Kidney (tissue), 14 donors: ENCODE results near the gene MED23. TPM values are rescaled to one million over a fixed set of nuclear protein-coding genes. Genes with fewer than 3 reads are reported as not detected.

Experiments used
- DNase-seq, 5 donors: peaks; one replicate each; pipeline ENCODE4 v3.0.0-alpha.2; 2013 to 2020
- FAIRE-seq: peaks from 2 replicates; lab custom pipeline; 2012; peaks lifted over from hg19 to GRCh38; lab: Jason Lieb, UNC
- H3K27ac ChIP-seq, 2 donors: one replicate each; pipeline ENCODE4 v1.7.0; 2013; ENCODE audit warnings: low read depth in 2 of 2, low read length in 2 of 2, inconsistent platforms in 1 of 2
- H3K27me3 ChIP-seq: one replicate; pipeline ENCODE4 v1.7.1; 2013; ENCODE audit warnings: low read length, inconsistent platforms; ENCODE audit not compliant: control insufficient read depth, insufficient read depth
- H3K36me3 ChIP-seq, 3 donors: one replicate each; pipeline versions ENCODE4 v1.7.0 to v1.7.1; 2013; ENCODE audit warnings: low read length in 3 of 3, control low read depth in 1 of 3, inconsistent platforms in 1 of 3; ENCODE audit not compliant: insufficient read depth in 3 of 3, control insufficient read depth in 2 of 3
- H3K4me1 ChIP-seq, 3 donors: one replicate each; pipeline versions ENCODE4 v1.7.0 to v1.7.1; 2013; ENCODE audit warnings: low read length in 3 of 3, inconsistent platforms in 1 of 3, low read depth in 1 of 3; ENCODE audit not compliant: control insufficient read depth in 2 of 3, insufficient read depth in 2 of 3
- H3K4me3 ChIP-seq, 3 donors: one replicate each; pipeline versions ENCODE4 v1.7.0 to v1.8.1; 2013; ENCODE audit warnings: low read length in 3 of 3, control low read depth in 1 of 3, inconsistent platforms in 1 of 3
- H3K9ac ChIP-seq, 3 donors: one replicate each; pipeline versions ENCODE4 v1.7.0 to v1.7.1; 2013; ENCODE audit warnings: low read length in 3 of 3, control low read depth in 1 of 3, inconsistent platforms in 1 of 3
- H3K9me3 ChIP-seq, 3 donors: one replicate each; pipeline versions ENCODE4 v1.7.0 to v1.7.1; 2013; ENCODE audit warnings: low read length in 3 of 3, control low read depth in 1 of 3, inconsistent platforms in 1 of 3; ENCODE audit not compliant: control insufficient read depth in 2 of 3, insufficient read depth in 1 of 3
- CTCF ChIP-seq: IDR thresholded peaks from 3 replicates; pipeline ENCODE4 v1.5.1; 2012; ENCODE audit warnings: mild to moderate bottlenecking, moderate library complexity, borderline replicate concordance; ENCODE audit not compliant: insufficient read depth; ENCODE audit errors: extremely low read depth
- intact Hi-C: fragments of 100-400 bp; cut with DNase I; formaldehyde crosslinking; loops from one replicate; pipeline ENCODE4 v1.11.1; 2022
- polyA plus RNA-seq: library from polyadenylated mRNA; stranded (reverse); fragments of 350-450 nt; fragmentation: Illumina TruSeq; extraction: RNeasy Lipid Tissue Mini Kit (QIAGEN cat#74804); gene quantifications from one replicate; pipeline ENCODE4 v1.2.3, GENCODE V29; 2014; ENCODE audit warnings: low read depth, low replicate concordance; ENCODE audit not compliant: insufficient read depth
- total RNA-seq: library from RNA; stranded (reverse); fragmentation: NEBNext Ultra II Directional; extraction: Animal tissue kit (Norgen Biotek cat#: 25700); gene quantifications from one replicate; pipeline ENCODE4 v1.2.1, GENCODE V29; 2021
- donor health status: control.
- donor health status: control.
- donor health status: control.
- donor health status: control.
- donor health status: control.
- donor health status: DM: yes; HTN: yes; CAD: no.
- donor health status: Normal renal cell carcinoma (clear cell type).

Gene MED23
- total and polyA plus RNA-seq, 2 donors from 2014 or later: 7.7 to 27.4 TPM

- H3K9me3 ChIP-seq: no peaks in the 10 kb centered on the region
- FAIRE-seq (no peak), DNase-seq (no peak)
- no peak for TF ChIP-seq CTCF
- no peak overlapping the region for H3K4me3 ChIP-seq
- H3K4me1 ChIP-seq: no peaks in the 10 kb centered on the region
- intact Hi-C loops: no loop called here
- no peak overlapping the region for H3K27ac ChIP-seq
- no peak overlapping the region for H3K9ac ChIP-seq
- no peaks in the 10 kb centered on the region for H3K36me3 ChIP-seq
- no peaks in the 10 kb centered on the region for H3K27me3 ChIP-seq
Measured at GRCh38 chr6:131565056-131565455, 63.0 kb downstream of the MED23 start.

- Histone ChIP-seq H3K27ac (no peak overlapping the region), H3K4me1 (no peaks in the 10 kb centered on the region), H3K9me3 (no peaks in the 10 kb centered on the region), H3K9ac (no peak overlapping the region), H3K4me3 (no peak overlapping the region), H3K36me3 (no peaks in the 10 kb centered on the region), H3K27me3 (no peaks in the 10 kb centered on the region)
- intact Hi-C loops: no loop called here
- no peak for TF ChIP-seq CTCF
- FAIRE-seq (no peak), DNase-seq (no peak)
Measured at GRCh38 chr6:131561925-131562707, 65.9 kb downstream of the MED23 start.

GRCh38 chr6:131558922-131559321 lies 69.1 kb downstream of the MED23 start:
- H3K9me3 ChIP-seq: no peaks in the 10 kb centered on the region
- H3K27me3 ChIP-seq: no peaks in the 10 kb centered on the region
- H3K27ac ChIP-seq: no peak overlapping the region
- TF ChIP-seq CTCF: no peak
- DNase-seq: no peak
- no peaks in the 10 kb centered on the region for H3K36me3 ChIP-seq
- H3K4me3 ChIP-seq: no peak overlapping the region
- H3K9ac ChIP-seq: no peak overlapping the region
- no peaks in the 10 kb centered on the region for H3K4me1 ChIP-seq
- FAIRE-seq: no peak
- intact Hi-C loops: no loop called here
